HEK293T (cell line): ENCODE results near the gene AGAP3.

ENCODE experiments used
- CTCF ChIA-PET: fragments of 350-600 bp; formaldehyde crosslinking; extraction: SDS; loops from one replicate; lab custom pipeline; 2021; ENCODE audit warnings: antibody characterized with exemption, inconsistent platforms; lab: Yijun Ruan, JAX
- POLR2A ChIA-PET: fragments of 350-600 bp; formaldehyde crosslinking; extraction: SDS; loops from one replicate; lab custom pipeline; 2020; ENCODE audit warnings: antibody characterized with exemption, inconsistent platforms; lab: Yijun Ruan, JAX
- DNase-seq: peaks from one replicate; pipeline ENCODE4 v3.0.0; 2012; ENCODE audit warnings: mixed read lengths; ENCODE audit errors: extremely low spot score
- ARNT ChIP-seq: fragments of 450-650 bp; IDR thresholded peaks from 2 replicates; pipeline ENCODE4 v1.6.1; 2017; ENCODE audit warnings: mild to moderate bottlenecking
- BHLHE40 ChIP-seq: fragments of 450-650 bp; IDR thresholded peaks from 2 replicates; pipeline ENCODE4 v1.6.1; 2016; ENCODE audit warnings: mild to moderate bottlenecking, moderate library complexity, borderline replicate concordance
- CTBP1 ChIP-seq: fragments of 450-650 bp; IDR thresholded peaks from 2 replicates; pipeline ENCODE4 v1.6.1; 2016; ENCODE audit warnings: borderline replicate concordance
- ELF4 ChIP-seq: fragments of 450-650 bp; IDR thresholded peaks from 2 replicates; pipeline ENCODE4 v1.6.1; 2017; ENCODE audit warnings: antibody characterized with exemption
- FOXA1 ChIP-seq: fragments of 450-650 bp; IDR thresholded peaks from 2 replicates; pipeline ENCODE4 v1.6.1; 2016; ENCODE audit warnings: mild to moderate bottlenecking
- FOXK2 ChIP-seq: fragments of 450-650 bp; IDR thresholded peaks from 2 replicates; pipeline ENCODE4 v1.6.1; 2016; ENCODE audit warnings: mild to moderate bottlenecking
- FOXM1 ChIP-seq: fragments of 450-650 bp; IDR thresholded peaks from 2 replicates; pipeline ENCODE4 v1.6.1; 2017; ENCODE audit warnings: mild to moderate bottlenecking, borderline replicate concordance
- HDGF ChIP-seq: fragments of 450-650 bp; IDR thresholded peaks from 2 replicates; pipeline ENCODE4 v1.6.1; 2017; ENCODE audit warnings: antibody characterized with exemption, borderline replicate concordance
- L3MBTL2 ChIP-seq: fragments of 450-650 bp; conservative IDR thresholded peaks from 2 replicates; pipeline ENCODE4 v1.6.1; 2016; ENCODE audit warnings: mild to moderate bottlenecking
- LEF1 ChIP-seq: fragments of 450-650 bp; IDR thresholded peaks from 2 replicates; pipeline ENCODE4 v1.6.1; 2017; ENCODE audit warnings: mild to moderate bottlenecking, borderline replicate concordance
- NFRKB ChIP-seq: fragments of 450-650 bp; IDR thresholded peaks from 2 replicates; pipeline ENCODE4 v1.6.1; 2016; ENCODE audit warnings: mild to moderate bottlenecking, moderate library complexity
- PKNOX1 ChIP-seq: fragments of 450-650 bp; IDR thresholded peaks from 2 replicates; pipeline ENCODE4 v1.6.1; 2016
- SP1 ChIP-seq: fragments of 450-650 bp; IDR thresholded peaks from 2 replicates; pipeline ENCODE4 v1.6.1; 2017
- SUZ12 ChIP-seq: fragments of 450-650 bp; IDR thresholded peaks from 2 replicates; pipeline ENCODE4 v1.6.1; 2016; ENCODE audit warnings: mild to moderate bottlenecking
- TARDBP ChIP-seq: fragments of 450-650 bp; IDR thresholded peaks from 2 replicates; pipeline ENCODE4 v1.6.1; 2016
- ZNF384 ChIP-seq: fragments of 450-650 bp; IDR thresholded peaks from 2 replicates; pipeline ENCODE4 v1.6.1; 2016

The AGAP3 gene

GRCh38 chr7:151178236-151178635 lies 92.0 kb downstream of the AGAP3 start:
- DNase-seq: no peak
- POLR2A ChIA-PET: interaction anchor here (1.4 kb wide), 1 partner anchor 49 kb away, joined by 9 read pairs; the partner anchor contains the start of gene ABCF2
- CTCF ChIA-PET: no interaction called here
- TF ChIP-seq L3MBTL2: no peak
- no peak for TF ChIP-seq NFRKB
- TF ChIP-seq SP1: no peak
- no peak for TF ChIP-seq BHLHE40
- no peak for TF ChIP-seq TARDBP
- no peak for TF ChIP-seq ARNT
- TF ChIP-seq FOXM1: no peak
- TF ChIP-seq LEF1: no peak
- no peak for TF ChIP-seq ELF4
- TF ChIP-seq ZNF384: no peak
- TF ChIP-seq CTBP1: no peak
- TF ChIP-seq FOXK2: no peak
- TF ChIP-seq HDGF: no peak
- TF ChIP-seq SUZ12: no peak
- TF ChIP-seq FOXA1: no peak
- no peak for TF ChIP-seq PKNOX1

GRCh38 chr7:151178831-151179230 lies 92.6 kb downstream of the AGAP3 start:
- TF ChIP-seq HDGF: no peak
- TF ChIP-seq FOXK2: no peak
- TF ChIP-seq FOXM1: no peak
- TF ChIP-seq L3MBTL2: no peak
- no peak for TF ChIP-seq LEF1
- no peak for TF ChIP-seq SP1
- no peak for TF ChIP-seq ARNT
- no peak for TF ChIP-seq CTBP1
- TF ChIP-seq FOXA1: no peak
- TF ChIP-seq ZNF384: no peak
- no peak for TF ChIP-seq BHLHE40
- no peak for TF ChIP-seq PKNOX1
- ChIA-PET POLR2A (interaction anchor here (1.4 kb wide), 1 partner anchor 48 kb away, joined by 9 read pairs; the partner anchor contains the start of gene ABCF2), CTCF (interaction anchor here (0.6 to 1.5 kb wide), 2 partner anchors 11 to 26 kb away, joined by 3 to 5 read pairs; partner anchors contain the start of gene GBX1)
- DNase-seq: no peak

DNA sequence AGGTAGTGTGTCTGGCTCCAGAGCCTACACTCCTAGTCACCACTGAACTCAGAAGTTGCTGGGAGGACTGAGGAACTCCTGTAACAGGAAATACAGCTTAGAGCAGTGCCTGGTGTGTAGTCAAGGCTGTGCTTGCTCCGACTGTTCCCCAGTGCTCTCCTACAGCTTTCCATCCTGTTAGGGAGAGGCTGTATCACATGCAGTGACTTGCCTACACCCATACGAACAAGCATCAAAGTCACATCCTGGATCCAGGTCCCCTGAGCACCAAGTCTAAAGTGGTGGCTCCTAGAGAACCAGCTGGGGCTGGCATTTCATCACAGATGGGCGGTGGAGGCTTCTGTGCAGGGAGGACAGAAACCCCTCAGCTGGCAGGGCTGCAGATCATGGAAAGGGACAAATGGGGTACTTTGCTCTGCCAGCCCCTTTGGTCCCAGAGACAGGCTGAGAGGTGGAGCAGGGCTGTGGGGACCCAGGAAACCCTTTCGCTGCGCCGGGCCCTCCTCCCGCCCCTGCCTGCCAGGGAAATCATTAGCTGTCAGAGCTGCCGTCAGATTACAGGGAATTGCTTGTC lies 93.1 kb downstream of the AGAP3 start:
- ChIA-PET POLR2A (interaction anchor here (1.4 kb wide), 1 partner anchor 48 kb away, joined by 9 read pairs; the partner anchor contains the start of gene ABCF2), CTCF (interaction anchor here (0.6 to 1.5 kb wide), 2 partner anchors 12 to 26 kb away, joined by 3 to 5 read pairs; partner anchors contain the start of gene GBX1)
- TF ChIP-seq SP1 (no peak), ZNF384 (no peak), FOXK2 (no peak), CTBP1 (no peak), FOXA1 (no peak), ELF4 (no peak), BHLHE40 (no peak), L3MBTL2 (no peak), LEF1 (no peak), HDGF (no peak), PKNOX1 (no peak)
- DNase-seq: no peak

DNA sequence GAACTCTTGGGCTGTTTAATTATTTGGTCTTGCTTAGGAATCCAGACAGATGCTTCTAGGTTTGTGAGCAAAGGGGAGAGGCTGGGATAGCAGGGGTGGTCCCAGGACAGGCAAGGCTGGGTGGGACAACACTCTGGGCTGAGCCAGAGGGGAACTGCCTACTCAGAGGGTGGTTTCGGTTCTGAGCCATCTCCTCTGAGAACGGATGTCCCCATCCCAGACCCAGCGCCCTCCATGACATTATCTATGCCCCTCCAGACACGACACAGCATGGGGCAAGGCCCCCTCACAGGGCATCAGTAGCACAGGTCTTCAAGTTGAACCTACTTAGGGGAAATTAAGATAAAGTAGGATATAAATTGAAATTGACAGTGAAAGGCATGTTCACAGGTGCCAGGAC lies 93.7 kb downstream of the AGAP3 start:
- no peak for DNase-seq
- ChIA-PET CTCF (interaction anchor here (1.5 kb wide), 1 partner anchor 12 kb away, joined by 5 read pairs; the partner anchor contains the start of gene GBX1), POLR2A (no interaction called here)
- TF ChIP-seq SP1: no peak
- TF ChIP-seq NFRKB: no peak
- no peak for TF ChIP-seq PKNOX1
- no peak for TF ChIP-seq FOXA1
- TF ChIP-seq HDGF: no peak
- no peak for TF ChIP-seq FOXM1
- TF ChIP-seq ARNT: no peak
- TF ChIP-seq CTBP1: no peak
- TF ChIP-seq TARDBP: no peak
- TF ChIP-seq LEF1: no peak
- no peak for TF ChIP-seq FOXK2
- no peak for TF ChIP-seq ELF4
- TF ChIP-seq BHLHE40: no peak
- TF ChIP-seq SUZ12: no peak
- no peak for TF ChIP-seq L3MBTL2
- TF ChIP-seq ZNF384: no peak

- ChIA-PET CTCF (interaction anchor here (1.0 kb wide), 1 partner anchor 63 kb away, joined by 4 read pairs; no protein-coding TSS in a partner anchor), POLR2A (no interaction called here)
- TF ChIP-seq FOXA1: no peak
- TF ChIP-seq TARDBP: no peak
- no peak for TF ChIP-seq ARNT
- TF ChIP-seq NFRKB: no peak
- TF ChIP-seq BHLHE40: no peak
- TF ChIP-seq ELF4: no peak
- no peak for TF ChIP-seq PKNOX1
- no peak for TF ChIP-seq CTBP1
- TF ChIP-seq SP1: no peak
- TF ChIP-seq LEF1: no peak
- no peak for TF ChIP-seq HDGF
- no peak for TF ChIP-seq ZNF384
- TF ChIP-seq SUZ12: no peak
- no peak for TF ChIP-seq FOXK2
- no peak for TF ChIP-seq L3MBTL2
- TF ChIP-seq FOXM1: no peak
- no peak for DNase-seq
Measured at GRCh38 chr7:151181011-151181431, 94.7 kb downstream of the AGAP3 start.
